K562 (cell line): ENCODE data around the gene CEACAM18. TPM values are rescaled to one million over a fixed set of nuclear protein-coding genes. Genes with fewer than 3 reads are reported as not detected.

Source experiments
- CUX1 ChIP-seq: fragments of 200-800 bp; sonication (Bioruptor generic); IDR thresholded peaks from 2 replicates; pipeline ENCODE4 v1.6.1; 2016; ENCODE audit warnings: missing genetic modification characterization, missing compliant biosample characterization
- CXXC5 ChIP-seq: fragments of 250-450 bp; sonication (Bioruptor Pico); IDR thresholded peaks from 2 replicates; pipeline ENCODE4 v1.8.0; 2022; ENCODE audit warnings: inconsistent platforms, mild to moderate bottlenecking, moderate library complexity
- HDAC2 ChIP-seq: fragments of 450-650 bp; IDR thresholded peaks from 2 replicates; pipeline ENCODE4 v1.6.1; 2016; ENCODE audit warnings: mild to moderate bottlenecking
- HES1 ChIP-seq: fragments of 450-650 bp; IDR thresholded peaks from 2 replicates; pipeline ENCODE4 v1.6.1; 2016; ENCODE audit warnings: low read depth, mild to moderate bottlenecking, moderate library complexity
- ILF3 ChIP-seq: fragments of 450-650 bp; IDR thresholded peaks from 2 replicates; pipeline ENCODE4 v1.6.1; 2018; ENCODE audit warnings: antibody characterized with exemption, mild to moderate bottlenecking, moderate library complexity, borderline replicate concordance
- KLF6 ChIP-seq: fragments of 250-450 bp; sonication (Bioruptor Pico); IDR thresholded peaks from 2 replicates; pipeline ENCODE4 v1.4.0; 2020; ENCODE audit warnings: mild to moderate bottlenecking, moderate library complexity, borderline replicate concordance
- RBM39 ChIP-seq: fragments of 200-400 bp; formaldehyde crosslinking; optimal IDR thresholded peaks from 2 replicates; pipeline ENCODE3; 2018; ENCODE audit warnings: low read depth, low read length
- XRCC3 ChIP-seq: fragments of 450-650 bp; IDR thresholded peaks from 2 replicates; pipeline ENCODE4 v1.6.1; 2017; ENCODE audit warnings: mild to moderate bottlenecking, moderate library complexity
- ZFPM2 ChIP-seq: fragments of 250-450 bp; sonication (Bioruptor Pico); IDR thresholded peaks from 2 replicates; pipeline ENCODE4 v1.5.1; 2022; ENCODE audit warnings: mild to moderate bottlenecking
- ZNF311 ChIP-seq: fragments of 250-450 bp; sonication (Bioruptor Pico); IDR thresholded peaks from 2 replicates; pipeline ENCODE4 v1.4.0; 2020; ENCODE audit warnings: mild to moderate bottlenecking, moderate library complexity
- polyA plus RNA-seq, 8 experiments: library from polyadenylated mRNA; depleted of rRNA in 4 of 8; stranded (reverse) in 5 of 8; unstranded in 3 of 8; fragments of >200 nt; fragmentation: Nextera tagmentation in 2 of 8; fragmentation: Illumina TruSeq in 1 of 8; extraction: Ambion mirVana in 2 of 8; extraction: Trizol in 1 of 8; gene quantifications; 2 replicates each; pipeline versions ENCODE4 v1.2.1 to v1.2.3, GENCODE V29; 2011 to 2014; ENCODE audit warnings: inconsistent platforms in 1 of 8, missing spikeins in 1 of 8
- total RNA-seq, 7 experiments: library from RNA; depleted of rRNA in 6 of 7; stranded (reverse); fragments of >200 nt in 6 of 7; fragmentation: Illumina TruSeq in 2 of 7; extraction: Trizol in 2 of 7; gene quantifications; 2 replicates each; pipeline versions ENCODE4 v1.2.1 to v1.2.3, GENCODE V29; 2011 to 2021; ENCODE audit warnings: low replicate concordance in 1 of 7
- TF ChIP-seq, protein P1 (sequence below): fragments of 450-650 bp; IDR thresholded peaks from 2 replicates; pipeline ENCODE4 v1.6.1; 2018; ENCODE audit warnings: mild to moderate bottlenecking, low read depth; ENCODE audit not compliant: partially characterized antibody
- TF ChIP-seq, protein P2 (sequence below): fragments of 450-650 bp; formaldehyde crosslinking; IDR thresholded peaks from 2 replicates; pipeline ENCODE4 v1.4.0; 2020; ENCODE audit warnings: mild to moderate bottlenecking, moderate library complexity
- TF ChIP-seq, protein P3 (sequence below), 2 experiments: fragments of 450-650 bp in 1 of 2; sonication (generic) in 1 of 2; formaldehyde crosslinking in 1 of 2; IDR thresholded peaks in 1 of 2; conservative IDR thresholded peaks in 1 of 2; 2 replicates each; pipeline versions ENCODE4 v1.6.1 to v1.8.1; 2016 to 2023; ENCODE audit warnings: mild to moderate bottlenecking in 2 of 2, moderate library complexity in 2 of 2, inconsistent platforms in 1 of 2, missing genetic modification reagents in 1 of 2
- TF ChIP-seq, protein P4 (sequence below): fragments of 250-450 bp; sonication (Bioruptor Pico); IDR thresholded peaks from 2 replicates; pipeline ENCODE4 v1.5.0; 2021; ENCODE audit warnings: mild to moderate bottlenecking, borderline replicate concordance

CEACAM18 gene
- total and polyA plus RNA-seq, 9 of the 15 experiments (the other 6 are each of a cell fraction or from before 2014, with no cell fraction given) = 0.08 to 0.24 (median 0.15) TPM; not detected in 3

DNA sequence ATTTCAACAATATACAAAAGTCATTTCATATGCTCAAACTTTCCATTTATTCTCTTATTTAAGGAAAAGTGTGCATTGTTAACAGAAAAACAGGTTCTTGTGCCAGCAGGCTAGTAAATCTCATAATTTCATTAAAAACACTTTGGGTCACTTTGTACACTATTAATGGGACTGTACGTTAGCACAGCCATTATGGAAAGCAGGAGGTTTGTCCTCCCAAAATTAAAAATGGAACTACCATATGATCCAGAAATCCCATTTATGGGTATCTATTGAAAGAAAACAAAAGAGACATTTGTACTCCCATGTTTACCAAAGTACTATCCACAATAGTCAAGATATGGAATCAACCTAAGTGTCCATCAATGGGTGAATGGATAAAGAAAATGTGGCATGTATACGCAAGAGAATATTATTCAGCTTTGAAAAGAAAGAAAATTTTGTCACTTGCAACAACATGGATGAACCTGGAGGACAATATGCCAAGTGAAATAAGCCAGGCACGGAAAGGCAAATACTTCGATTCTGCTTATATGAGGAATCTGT is 61.6 kb downstream of the CEACAM18 start (continued):
- TF ChIP-seq, protein P1, sequence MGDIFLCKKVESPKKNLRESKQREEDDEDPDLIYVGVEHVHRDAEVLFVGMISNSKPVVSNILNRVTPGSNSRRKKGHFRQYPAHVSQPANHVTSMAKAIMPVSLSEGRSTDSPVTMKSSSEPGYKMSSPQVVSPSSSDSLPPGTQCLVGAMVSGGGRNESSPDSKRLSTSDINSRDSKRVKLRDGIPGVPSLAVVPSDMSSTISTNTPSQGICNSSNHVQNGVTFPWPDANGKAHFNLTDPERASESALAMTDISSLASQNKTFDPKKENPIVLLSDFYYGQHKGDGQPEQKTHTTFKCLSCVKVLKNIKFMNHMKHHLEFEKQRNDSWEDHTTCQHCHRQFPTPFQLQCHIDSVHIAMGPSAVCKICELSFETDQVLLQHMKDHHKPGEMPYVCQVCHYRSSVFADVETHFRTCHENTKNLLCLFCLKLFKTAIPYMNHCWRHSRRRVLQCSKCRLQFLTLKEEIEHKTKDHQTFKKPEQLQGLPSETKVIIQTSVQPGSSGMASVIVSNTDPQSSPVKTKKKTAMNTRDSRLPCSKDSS = no peak
- TF ChIP-seq HES1 (no peak), RBM39 (no peak), ILF3 (no peak), CUX1 (CRISPR knock-in tag) (no peak), ZNF311 (CRISPR knock-in tag) (peak; percentile 85), ZFPM2 (CRISPR knock-in tag) (no peak), XRCC3 (no peak), KLF6 (peak; percentile 27; the same call in 1 of the 2 replicates), HDAC2 (no peak), CXXC5 (peak; percentile 33; the same call in 1 of the 2 replicates)
- TF ChIP-seq, protein P2, sequence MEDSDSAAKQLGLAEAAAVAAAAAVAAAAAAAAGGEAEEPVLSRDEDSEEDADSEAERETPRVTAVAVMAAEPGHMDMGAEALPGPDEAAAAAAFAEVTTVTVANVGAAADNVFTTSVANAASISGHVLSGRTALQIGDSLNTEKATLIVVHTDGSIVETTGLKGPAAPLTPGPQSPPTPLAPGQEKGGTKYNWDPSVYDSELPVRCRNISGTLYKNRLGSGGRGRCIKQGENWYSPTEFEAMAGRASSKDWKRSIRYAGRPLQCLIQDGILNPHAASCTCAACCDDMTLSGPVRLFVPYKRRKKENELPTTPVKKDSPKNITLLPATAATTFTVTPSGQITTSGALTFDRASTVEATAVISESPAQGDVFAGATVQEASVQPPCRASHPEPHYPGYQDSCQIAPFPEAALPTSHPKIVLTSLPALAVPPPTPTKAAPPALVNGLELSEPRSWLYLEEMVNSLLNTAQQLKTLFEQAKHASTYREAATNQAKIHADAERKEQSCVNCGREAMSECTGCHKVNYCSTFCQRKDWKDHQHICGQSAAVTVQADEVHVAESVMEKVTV (CRISPR knock-in tag) = 0 out of 2 replicates have a peak, but pooled peaks have one; percentile 3
- TF ChIP-seq, protein P3, sequence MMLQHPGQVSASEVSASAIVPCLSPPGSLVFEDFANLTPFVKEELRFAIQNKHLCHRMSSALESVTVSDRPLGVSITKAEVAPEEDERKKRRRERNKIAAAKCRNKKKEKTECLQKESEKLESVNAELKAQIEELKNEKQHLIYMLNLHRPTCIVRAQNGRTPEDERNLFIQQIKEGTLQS (IDR thresholded peaks at IDR 0.05) = no peak
- TF ChIP-seq, protein P3 (CRISPR knock-in tag; conservative IDR thresholded peaks at IDR 0.05) = no peak
- TF ChIP-seq, protein P4, sequence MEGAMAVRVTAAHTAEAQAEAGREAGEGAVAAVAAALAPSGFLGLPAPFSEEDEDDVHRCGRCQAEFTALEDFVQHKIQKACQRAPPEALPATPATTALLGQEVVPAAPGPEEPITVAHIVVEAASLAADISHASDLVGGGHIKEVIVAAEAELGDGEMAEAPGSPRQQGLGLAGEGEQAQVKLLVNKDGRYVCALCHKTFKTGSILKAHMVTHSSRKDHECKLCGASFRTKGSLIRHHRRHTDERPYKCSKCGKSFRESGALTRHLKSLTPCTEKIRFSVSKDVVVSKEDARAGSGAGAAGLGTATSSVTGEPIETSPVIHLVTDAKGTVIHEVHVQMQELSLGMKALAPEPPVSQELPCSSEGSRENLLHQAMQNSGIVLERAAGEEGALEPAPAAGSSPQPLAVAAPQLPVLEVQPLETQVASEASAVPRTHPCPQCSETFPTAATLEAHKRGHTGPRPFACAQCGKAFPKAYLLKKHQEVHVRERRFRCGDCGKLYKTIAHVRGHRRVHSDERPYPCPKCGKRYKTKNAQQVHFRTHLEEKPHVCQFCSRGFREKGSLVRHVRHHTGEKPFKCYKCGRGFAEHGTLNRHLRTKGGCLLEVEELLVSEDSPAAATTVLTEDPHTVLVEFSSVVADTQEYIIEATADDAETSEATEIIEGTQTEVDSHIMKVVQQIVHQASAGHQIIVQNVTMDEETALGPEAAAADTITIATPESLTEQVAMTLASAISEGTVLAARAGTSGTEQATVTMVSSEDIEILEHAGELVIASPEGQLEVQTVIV = peak; percentile 59; the same call in 1 of the 2 replicates
